Breast epithelium (tissue), 3 donors: ENCODE data around the gene KIDINS220.

Experiments
- CTCF ChIP-seq, 3 donors: fragments of 450-650 bp; IDR thresholded peaks; one replicate each; pipeline ENCODE4 v1.5.1; 2016 to 2017; ENCODE audit warnings: antibody characterized with exemption in 3 of 3, mild to moderate bottlenecking in 3 of 3, moderate library complexity in 3 of 3
- POLR2A ChIP-seq: fragments of 450-650 bp; IDR thresholded peaks from one replicate; pipeline ENCODE4 v1.6.1; 2016; ENCODE audit warnings: antibody characterized with exemption, mild to moderate bottlenecking, moderate library complexity

DNA sequence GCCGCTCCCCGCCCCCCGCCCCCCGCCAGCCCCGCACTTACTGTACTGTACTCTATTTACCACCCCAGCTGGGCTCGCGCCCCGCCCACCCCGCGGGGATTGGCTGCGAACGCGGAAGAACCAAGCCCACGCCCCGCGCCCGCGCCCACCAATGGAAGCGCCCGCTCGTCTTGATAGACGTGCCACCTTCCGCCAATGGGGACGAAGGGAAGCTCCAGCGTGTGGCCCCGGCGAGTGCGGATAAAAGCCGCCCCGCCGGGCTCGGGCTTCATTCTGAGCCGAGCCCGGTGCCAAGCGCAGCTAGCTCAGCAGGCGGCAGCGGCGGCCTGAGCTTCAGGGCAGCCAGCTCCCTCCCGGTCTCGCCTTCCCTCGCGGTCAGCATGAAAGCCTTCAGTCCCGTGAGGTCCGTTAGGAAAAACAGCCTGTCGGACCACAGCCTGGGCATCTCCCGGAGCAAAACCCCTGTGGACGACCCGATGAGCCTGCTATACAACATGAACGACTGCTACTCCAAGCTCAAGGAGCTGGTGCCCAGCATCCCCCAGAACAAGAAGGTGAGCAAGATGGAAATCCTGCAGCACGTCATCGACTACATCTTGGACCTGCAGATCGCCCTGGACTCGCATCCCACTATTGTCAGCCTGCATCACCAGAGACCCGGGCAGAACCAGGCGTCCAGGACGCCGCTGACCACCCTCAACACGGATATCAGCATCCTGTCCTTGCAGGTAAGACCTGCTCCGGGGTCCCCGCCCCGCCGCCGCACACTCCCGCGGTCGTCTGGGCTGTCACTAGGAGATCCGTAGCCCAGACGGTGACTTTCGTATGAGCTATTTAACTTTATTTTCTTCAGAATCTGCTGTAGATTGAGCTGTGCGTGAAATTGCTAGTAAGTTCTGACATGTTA is 155.4 kb downstream of the KIDINS220 start, which contains the start of gene ID2:
- peak in 1 of 3 donors; percentile 24 for TF ChIP-seq CTCF (IDR thresholded peaks at IDR 0.05)
- TF ChIP-seq POLR2A, result peak; percentile 99
